Tibial artery (tissue), 4 donors: ENCODE data around the gene CHGA.

Experiments used
- DNase-seq, 2 donors: peaks; one replicate each; pipeline ENCODE4 v3.0.0-alpha.2; 2019
- H3K27ac ChIP-seq, 2 donors: fragments of 200-600 bp; sonication (generic) in 1 of 2; 1 replicate in 1 of 2; 2 replicates in 1 of 2; pipeline ENCODE4 v1.5.1; 2018 to 2019; ENCODE audit warnings: mild to moderate bottlenecking in 1 of 2
- H3K27me3 ChIP-seq, 2 donors: fragments of 200-600 bp; sonication (generic) in 1 of 2; one replicate each; pipeline versions ENCODE4 v1.5.1 to v1.6.0; 2016 to 2019
- H3K36me3 ChIP-seq, 3 donors: fragments of 200-600 bp; sonication (generic) in 2 of 3; one replicate each; pipeline ENCODE4 v1.5.1; 2016 to 2019; ENCODE audit warnings: mild to moderate bottlenecking in 2 of 3
- H3K4me1 ChIP-seq, 4 donors: fragments of 200-600 bp; sonication (generic) in 2 of 4; 1 replicate in 3 of 4; 2 replicates in 1 of 4; pipeline ENCODE4 v1.5.1; 2016 to 2019
- H3K4me3 ChIP-seq, 2 donors: fragments of 200-600 bp; sonication (generic) in 1 of 2; 1 replicate in 1 of 2; 2 replicates in 1 of 2; pipeline ENCODE4 v1.5.1; 2018 to 2019; ENCODE audit warnings: mild to moderate bottlenecking in 2 of 2
- H3K9me3 ChIP-seq, 3 donors: fragments of 200-600 bp; sonication (generic) in 1 of 3; one replicate each; pipeline ENCODE4 v1.5.1; 2016 to 2019
- CTCF ChIP-seq, 2 experiments: fragments of 200-600 bp in 1 of 2; fragments of 450-650 bp in 1 of 2; IDR thresholded peaks; one replicate each; pipeline ENCODE4 v1.5.1; 2017 to 2019; ENCODE audit warnings: antibody characterized with exemption in 2 of 2, mild to moderate bottlenecking in 1 of 2, moderate library complexity in 1 of 2
- intact Hi-C: fragments of 100-400 bp; cut with DNase I; formaldehyde crosslinking; loops from one replicate; pipeline ENCODE4 v1.15.0; 2023; ENCODE audit warnings: low total_unique reads

Gene CHGA

DNA sequence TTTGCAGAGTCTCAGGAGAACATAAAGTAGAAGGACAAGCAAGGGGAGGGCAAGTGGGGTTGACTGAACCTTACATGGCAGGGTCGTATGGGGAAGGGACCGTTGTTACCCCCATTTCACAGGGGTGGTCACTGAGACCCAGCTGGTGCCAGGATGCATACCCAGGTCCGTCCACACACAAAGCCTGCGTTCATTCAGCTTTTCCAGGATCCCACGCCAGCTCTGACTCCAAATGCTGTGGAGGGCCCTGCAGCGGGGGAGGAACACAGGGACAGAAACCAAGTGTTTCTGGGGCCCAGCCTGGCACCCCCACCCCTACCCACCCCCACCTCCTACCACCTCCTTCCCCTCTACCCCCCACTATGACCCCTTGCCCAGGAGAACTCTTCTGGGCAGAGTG is 16.5 kb upstream of the CHGA start:
- no peak overlapping the region for H3K4me3 ChIP-seq
- H3K27me3 ChIP-seq, result peaks cover 0 to 20% of the 10 kb centered on the region in 2 donors
- no peak for TF ChIP-seq CTCF (IDR thresholded peaks at IDR 0.05)
- H3K36me3 ChIP-seq, result no peaks in the 10 kb centered on the region
- intact Hi-C loops, result no loop called here
- H3K9me3 ChIP-seq, result no peaks in the 10 kb centered on the region
- no peak for DNase-seq
- H3K4me1 ChIP-seq, result no peaks in the 10 kb centered on the region
- no peak overlapping the region for H3K27ac ChIP-seq

- no peaks in the 10 kb centered on the region for H3K36me3 ChIP-seq
- H3K9me3 ChIP-seq, result no peaks in the 10 kb centered on the region
- H3K4me3 ChIP-seq, result no peak overlapping the region
- H3K27me3 ChIP-seq, result peaks cover 0 to 20% of the 10 kb centered on the region in 2 donors
- no peaks in the 10 kb centered on the region for H3K4me1 ChIP-seq
- no peak for TF ChIP-seq CTCF (IDR thresholded peaks at IDR 0.05)
- no peak for DNase-seq
- H3K27ac ChIP-seq, result no peak overlapping the region
- intact Hi-C loops, result no loop called here
Measured at GRCh38 chr14:92906823-92907222, 16.1 kb upstream of the CHGA start.

DNA sequence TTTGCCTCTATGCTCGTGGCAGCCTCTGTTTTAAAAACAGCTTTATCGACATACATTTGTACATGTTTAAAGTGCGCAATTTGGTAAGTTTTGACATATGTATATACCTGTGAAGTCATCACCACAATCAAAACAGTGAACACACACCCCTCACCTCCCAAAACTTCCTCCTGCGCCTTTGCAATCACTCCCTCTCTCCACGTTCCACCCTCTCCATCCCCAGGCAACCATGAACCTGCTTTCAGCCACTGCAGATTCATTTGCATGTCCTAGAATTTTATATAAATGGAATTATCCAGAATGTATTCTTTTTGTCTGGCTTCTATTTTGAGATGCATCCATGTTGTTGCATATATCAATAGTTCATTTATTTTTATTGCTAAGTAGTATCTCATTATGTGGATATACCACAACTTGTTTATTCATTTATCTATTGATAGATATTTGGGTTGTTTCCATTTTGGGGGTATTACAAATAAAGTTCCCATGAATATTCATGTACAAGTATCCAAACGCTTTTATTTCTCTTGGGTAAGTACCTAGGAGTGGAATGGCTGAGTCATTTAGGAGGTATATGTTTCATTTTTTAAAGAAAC is 15.5 kb upstream of the CHGA start:
- no peak for DNase-seq
- H3K27ac ChIP-seq, result no peak overlapping the region
- no peaks in the 10 kb centered on the region for H3K9me3 ChIP-seq
- no peak for TF ChIP-seq CTCF (IDR thresholded peaks at IDR 0.05)
- peaks cover 0 to 18% of the 10 kb centered on the region in 2 donors for H3K27me3 ChIP-seq
- intact Hi-C loops, result no loop called here
- H3K36me3 ChIP-seq, result no peaks in the 10 kb centered on the region
- no peaks in the 10 kb centered on the region for H3K4me1 ChIP-seq
- H3K4me3 ChIP-seq, result no peak overlapping the region

DNA sequence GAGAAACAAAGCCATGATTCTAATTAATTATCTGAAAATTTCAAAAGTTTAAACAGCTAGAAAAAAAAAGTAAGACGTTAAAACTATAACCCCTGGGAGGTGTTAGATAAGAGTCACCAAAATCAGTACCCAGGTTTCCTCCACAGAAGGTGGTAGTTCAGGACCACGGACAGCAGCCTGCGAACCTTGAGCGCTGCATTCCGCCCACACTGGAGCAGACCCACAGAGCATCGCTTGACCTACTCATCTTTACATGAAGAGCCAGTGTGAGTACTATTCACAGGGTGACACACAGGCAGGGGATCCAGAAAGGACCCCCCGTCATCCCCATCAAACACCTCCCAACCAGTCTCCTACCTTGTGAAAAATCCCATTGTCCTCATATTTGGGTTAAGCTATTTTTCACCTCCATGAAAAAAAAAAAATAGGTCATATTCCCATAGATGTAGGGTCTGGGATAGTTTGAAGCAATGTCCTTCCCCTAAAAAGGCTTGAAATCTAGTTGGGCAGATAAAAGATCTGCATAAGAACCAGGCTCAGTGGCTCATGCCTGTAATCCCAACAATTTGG is 8.8 kb upstream of the CHGA start:
- DNase-seq, result no peak
- Histone ChIP-seq H3K4me1 (no peaks in the 10 kb centered on the region), H3K27me3 (no peaks in the 10 kb centered on the region), H3K4me3 (no peak overlapping the region), H3K9me3 (no peaks in the 10 kb centered on the region), H3K36me3 (no peaks in the 10 kb centered on the region), H3K27ac (no peak overlapping the region)
- intact Hi-C loops, result no loop called here
- no peak for TF ChIP-seq CTCF (IDR thresholded peaks at IDR 0.05)

DNA sequence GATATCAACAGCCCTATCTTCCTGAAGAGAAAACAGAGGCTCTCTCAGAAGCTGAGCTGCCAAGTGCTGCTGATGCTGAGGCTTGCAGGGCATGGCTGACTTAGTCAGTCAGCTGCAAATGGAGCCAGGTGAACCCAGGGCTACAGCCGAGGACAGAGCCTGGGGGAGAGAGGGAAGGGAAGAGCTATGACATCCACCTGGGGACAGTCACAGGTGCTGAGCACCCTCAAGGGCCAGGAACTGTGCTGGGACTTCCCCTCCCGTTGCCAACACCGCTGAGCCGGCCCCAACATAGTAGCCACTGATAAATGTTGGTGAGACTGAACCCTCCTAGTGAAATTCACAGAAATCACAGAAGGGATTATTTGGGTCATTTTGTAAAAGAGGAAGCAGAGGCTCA is 6.7 kb upstream of the CHGA start:
- Histone ChIP-seq H3K36me3 (no peaks in the 10 kb centered on the region), H3K4me1 (no peaks in the 10 kb centered on the region), H3K4me3 (no peak overlapping the region), H3K27ac (no peak overlapping the region), H3K9me3 (no peaks in the 10 kb centered on the region), H3K27me3 (no peaks in the 10 kb centered on the region)
- DNase-seq, result no peak
- no peak for TF ChIP-seq CTCF (IDR thresholded peaks at IDR 0.05)
- intact Hi-C loops, result no loop called here
